ENCODE results near the gene PDE4D.
A peak's percentile ranks its signal among the peaks of the same experiment; 100 is the strongest.

PDE4D gene

DNA sequence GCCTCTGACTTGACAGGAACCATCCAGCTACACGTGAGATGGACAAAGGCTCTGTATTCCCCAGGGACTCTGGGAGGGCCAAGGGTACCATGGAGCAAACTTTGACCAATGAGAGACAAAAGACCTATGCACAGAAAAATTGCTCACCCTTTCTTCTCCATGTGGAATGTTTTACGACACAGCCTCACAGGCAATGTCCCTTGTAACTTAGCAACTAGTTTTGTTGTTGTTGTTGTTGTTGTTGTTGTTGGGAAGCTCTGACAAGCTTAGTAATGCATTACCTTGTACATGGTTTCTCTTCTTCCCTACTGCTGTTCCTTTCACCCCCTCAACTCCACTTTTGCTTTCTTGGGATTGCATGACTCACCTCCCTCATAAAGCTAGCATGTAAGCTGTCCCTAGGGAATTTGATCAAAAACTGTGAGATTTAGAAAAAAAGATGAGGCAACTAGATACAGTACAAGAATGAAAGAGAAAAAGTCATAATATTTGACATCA is 759.7 kb downstream of the PDE4D start:
- TF ChIP-seq, protein P1, sequence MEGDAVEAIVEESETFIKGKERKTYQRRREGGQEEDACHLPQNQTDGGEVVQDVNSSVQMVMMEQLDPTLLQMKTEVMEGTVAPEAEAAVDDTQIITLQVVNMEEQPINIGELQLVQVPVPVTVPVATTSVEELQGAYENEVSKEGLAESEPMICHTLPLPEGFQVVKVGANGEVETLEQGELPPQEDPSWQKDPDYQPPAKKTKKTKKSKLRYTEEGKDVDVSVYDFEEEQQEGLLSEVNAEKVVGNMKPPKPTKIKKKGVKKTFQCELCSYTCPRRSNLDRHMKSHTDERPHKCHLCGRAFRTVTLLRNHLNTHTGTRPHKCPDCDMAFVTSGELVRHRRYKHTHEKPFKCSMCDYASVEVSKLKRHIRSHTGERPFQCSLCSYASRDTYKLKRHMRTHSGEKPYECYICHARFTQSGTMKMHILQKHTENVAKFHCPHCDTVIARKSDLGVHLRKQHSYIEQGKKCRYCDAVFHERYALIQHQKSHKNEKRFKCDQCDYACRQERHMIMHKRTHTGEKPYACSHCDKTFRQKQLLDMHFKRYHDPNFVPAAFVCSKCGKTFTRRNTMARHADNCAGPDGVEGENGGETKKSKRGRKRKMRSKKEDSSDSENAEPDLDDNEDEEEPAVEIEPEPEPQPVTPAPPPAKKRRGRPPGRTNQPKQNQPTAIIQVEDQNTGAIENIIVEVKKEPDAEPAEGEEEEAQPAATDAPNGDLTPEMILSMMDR (conservative IDR thresholded peaks at IDR 0.05; ENCODE audit: low read length) = no peak
- peak; percentile 91 for DNase-seq (ENCODE audit: low read depth)
- H3K4me3 ChIP-seq (ENCODE audit: low read length) = no peak overlapping the region

DNA sequence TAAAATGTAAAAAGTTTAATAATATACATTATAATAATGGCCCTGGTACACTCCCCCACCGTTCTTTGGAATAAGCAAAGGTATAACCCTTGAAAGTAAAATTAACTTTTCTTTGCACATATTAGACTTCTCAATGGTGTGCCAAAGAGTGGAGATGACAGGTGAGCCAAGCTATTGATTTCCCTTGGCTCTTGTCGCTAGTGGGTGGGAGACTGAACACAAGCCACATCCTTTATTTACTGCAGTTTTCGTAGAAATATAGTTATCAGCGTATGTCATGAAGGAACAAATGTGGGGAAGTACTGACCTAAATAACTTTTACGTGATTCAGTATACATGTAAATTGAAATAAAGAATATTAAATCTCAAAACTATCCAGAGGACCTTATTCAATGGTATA is 761.4 kb downstream of the PDE4D start:
- H3K4me3 ChIP-seq (ENCODE audit: low read length) = no peak overlapping the region
- no peak for DNase-seq (ENCODE audit: low read depth)
- TF ChIP-seq, protein P1 (conservative IDR thresholded peaks at IDR 0.05; ENCODE audit: low read length) = no peak

DNA sequence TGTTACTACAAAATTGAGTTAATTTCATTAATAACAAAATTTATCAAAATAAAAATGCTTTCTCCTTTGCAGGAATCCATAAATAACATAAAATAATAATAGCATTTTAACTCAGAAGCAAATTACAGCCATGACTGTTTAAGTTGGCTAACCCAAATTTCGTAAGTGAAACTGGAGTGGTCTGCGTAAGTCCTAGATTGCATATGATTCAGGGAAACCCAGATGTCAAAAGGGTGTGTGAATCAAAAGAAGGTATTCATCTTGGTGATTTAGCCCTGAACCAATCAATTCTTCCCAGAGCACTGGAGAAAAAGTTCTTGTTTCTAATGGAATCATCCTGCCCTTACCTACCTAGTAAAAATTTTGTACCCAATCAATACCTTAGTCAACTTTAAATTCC is 763.1 kb downstream of the PDE4D start:
- H3K4me3 ChIP-seq (ENCODE audit: low read length) = no peak overlapping the region
- DNase-seq (ENCODE audit: low read depth) = peak; percentile 30
- TF ChIP-seq, protein P1 (conservative IDR thresholded peaks at IDR 0.05; ENCODE audit: low read length) = no peak

DNA sequence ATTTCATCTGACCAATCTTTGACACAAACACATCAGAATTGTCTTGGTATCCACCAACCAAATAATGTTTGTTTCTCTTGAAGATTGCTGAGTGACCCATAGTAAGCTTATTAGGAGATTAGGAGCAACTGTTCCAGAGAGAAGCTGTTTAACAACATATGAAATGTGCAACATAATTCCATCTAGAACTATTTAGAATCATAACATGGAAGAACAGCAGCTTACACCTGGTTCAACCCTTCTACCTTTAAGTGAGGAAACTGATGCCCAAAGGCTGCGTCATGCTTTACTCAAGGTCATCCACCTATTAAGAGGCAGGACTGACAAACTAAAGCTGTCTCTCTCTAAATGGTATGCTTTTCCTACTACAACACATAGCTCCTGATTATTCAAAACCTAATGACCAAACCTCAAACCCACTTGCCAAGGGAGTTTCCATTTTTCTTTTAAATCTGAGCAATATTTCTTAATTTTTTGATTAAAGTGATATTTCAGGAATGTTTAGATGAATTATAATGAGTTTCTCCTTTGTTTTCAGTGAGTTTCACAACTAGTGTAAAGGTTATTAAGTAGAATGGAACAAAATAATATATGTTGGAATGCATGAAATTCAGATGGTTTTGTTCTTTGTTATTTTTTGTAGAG is 764.8 kb downstream of the PDE4D start:
- no peak overlapping the region for H3K4me3 ChIP-seq (ENCODE audit: low read length)
- peak; percentile 63 for DNase-seq (ENCODE audit: low read depth)
- TF ChIP-seq, protein P1 (conservative IDR thresholded peaks at IDR 0.05; ENCODE audit: low read length) = no peak

DNA sequence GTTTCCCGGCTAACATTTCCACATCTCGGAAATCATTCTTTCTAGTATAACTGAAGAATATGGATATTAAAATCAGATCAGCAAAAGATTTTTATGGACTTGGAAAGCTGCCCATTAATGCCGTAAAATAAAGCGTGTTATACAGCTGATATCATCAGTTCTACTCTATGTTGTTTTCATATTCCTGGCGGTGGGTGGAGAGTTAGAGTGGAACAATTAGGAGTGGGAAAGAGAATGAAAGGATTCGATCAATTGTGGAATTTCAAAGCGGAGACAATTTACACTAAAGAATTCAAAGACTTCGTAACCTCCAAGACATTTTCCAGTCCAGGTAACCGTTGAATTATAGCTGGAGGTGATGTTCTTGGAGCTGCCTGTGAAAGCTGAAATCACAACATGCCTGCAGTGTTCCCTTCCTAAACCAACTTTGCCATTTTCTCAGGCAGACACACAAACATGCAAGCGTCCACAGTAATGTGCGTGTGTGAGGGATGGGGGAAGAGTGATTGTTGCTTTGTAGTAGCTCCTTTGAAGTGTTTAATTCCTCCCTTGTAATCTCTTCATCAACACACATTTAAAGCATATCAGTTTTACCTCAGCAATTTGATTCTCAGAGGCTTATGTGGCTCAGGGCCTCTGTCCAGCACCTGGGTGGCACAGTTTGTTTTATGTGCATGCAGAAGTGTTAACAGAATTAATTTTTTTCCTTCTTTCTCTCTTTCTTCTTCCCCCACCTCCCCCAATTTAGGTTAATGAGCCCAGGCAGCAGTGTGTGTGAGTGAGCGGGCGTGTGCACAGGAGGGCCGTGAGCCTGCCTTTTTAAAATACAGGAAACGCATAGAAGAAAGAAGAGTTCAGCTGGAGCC is 766.6 kb downstream of the PDE4D start:
- DNase-seq (ENCODE audit: low read depth) = peak; percentile 61
- TF ChIP-seq, protein P1 (conservative IDR thresholded peaks at IDR 0.05; ENCODE audit: low read length) = no peak
- H3K4me3 ChIP-seq (ENCODE audit: low read length) = peak overlapping the region; percentile 33

DNA sequence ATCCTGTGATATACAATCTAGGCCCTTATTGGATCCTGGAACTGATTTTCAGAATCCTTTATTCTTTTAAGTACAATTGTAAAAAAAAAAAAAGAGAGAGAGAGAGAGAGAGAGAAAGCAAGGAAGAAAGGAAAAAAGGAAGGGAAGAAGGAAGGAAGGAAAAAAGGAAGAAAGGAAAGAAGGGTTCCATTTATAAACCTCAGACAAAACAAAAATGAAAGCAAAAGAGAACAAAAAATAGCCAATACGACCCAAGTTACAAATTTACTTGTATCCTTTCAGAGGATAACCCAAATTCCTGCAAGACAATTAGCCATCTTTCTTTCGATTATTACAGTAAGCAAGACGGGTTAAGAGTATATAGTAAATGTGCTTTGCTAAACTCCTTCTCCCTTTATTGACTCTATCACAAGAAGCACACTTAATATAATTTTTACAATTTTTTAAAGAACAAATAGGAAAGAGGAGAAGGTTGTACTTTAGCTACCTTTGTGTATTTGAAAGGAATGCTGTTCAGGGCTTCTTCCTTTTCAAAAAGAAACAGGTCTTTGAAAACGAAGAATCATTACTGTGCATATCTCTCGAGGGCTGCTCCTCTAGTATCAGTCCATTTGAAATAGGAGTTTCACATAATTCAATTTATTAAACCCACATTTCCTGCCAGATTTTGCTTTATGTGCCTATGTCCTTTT is 767.4 kb downstream of the PDE4D start:
- TF ChIP-seq, protein P1 (conservative IDR thresholded peaks at IDR 0.05; ENCODE audit: low read length) = no peak
- DNase-seq (ENCODE audit: low read depth) = no peak
- H3K4me3 ChIP-seq (ENCODE audit: low read length) = no peak overlapping the region; the same call in 1 of the 2 replicates

Data from AG10803 (cell line).